Regular cardiac myocyte (primary cell): ENCODE measurements around the gene TMEM131L. TPM values are rescaled to one million over a fixed set of nuclear protein-coding genes. Genes with fewer than 3 reads are reported as not detected.

Experiments
- total RNA-seq: library from RNA; depleted of rRNA; stranded (reverse); fragments of >200 nt; gene quantifications from 2 replicates; pipeline ENCODE4 v1.2.3, GENCODE V29; 2014

Gene TMEM131L
- total RNA-seq, result 9.8 and 10.4 TPM in 2 replicates

GRCh38 chr4:153466081-153466948 lies at the start of gene TMEM131L:
Gene TMEM131L (plus strand): TSS chr4:153466360. CDS start chr4:153466398, 38 bp downstream.

GRCh38 chr4:153684182-153684970 lies 218.2 kb downstream of the TMEM131L start, which contains the start of gene TLR2:
Gene TLR2 (plus strand): TSS chr4:153684280. CDS start chr4:153702908, 18,628 bp downstream.

Other genes with a start within 250 kb of the TMEM131L start
- gene MND1, start 121.7 kb upstream of the TMEM131L start, total RNA-seq, result 1.4 and 10.2 TPM in 2 replicates
- gene TLR2, start 217.9 kb downstream of the TMEM131L start, total RNA-seq, result 0.85 TPM in 1 of 2 replicates, not detected in the other